HepG2 (cell line): Measurements from ENCODE around the gene GRHL1. TPM values are rescaled to one million over a fixed set of nuclear protein-coding genes. Genes with fewer than 3 reads are reported as not detected.

ENCODE experiments used
- ASH2L ChIP-seq: fragments of 300-600, 200-600 bp; sonication (generic); IDR thresholded peaks from 2 replicates; pipeline ENCODE4 v1.7.0; 2017; ENCODE audit warnings: low read depth, mild to moderate bottlenecking, moderate library complexity, mixed read lengths, low read length; ENCODE audit not compliant: insufficient read length
- MAFG ChIP-seq: sonication (generic); formaldehyde crosslinking; IDR thresholded peaks from 2 replicates; pipeline ENCODE4 v1.5.1; 2020; ENCODE audit warnings: mild to moderate bottlenecking, missing genetic modification reagents
- MAZ ChIP-seq, 2 experiments: sonication (generic) in 1 of 2; formaldehyde crosslinking in 1 of 2; IDR thresholded peaks; 2 replicates each; pipeline versions ENCODE4 v1.5.0 to v1.6.1; 2012 to 2020; ENCODE audit warnings: low read depth in 2 of 2, mild to moderate bottlenecking in 2 of 2, borderline replicate concordance in 1 of 2, improper control_type of control experiment in 1 of 2, low read length in 1 of 2, missing genetic modification reagents in 1 of 2, moderate library complexity in 1 of 2
- NFRKB ChIP-seq: fragments of 450-650 bp; IDR thresholded peaks from 2 replicates; pipeline ENCODE4 v1.6.1; 2017
- PCBP1 ChIP-seq: fragments of 200-400 bp; formaldehyde crosslinking; IDR thresholded peaks from 2 replicates; pipeline ENCODE4 v1.6.1; 2017; ENCODE audit warnings: mild to moderate bottlenecking, low read depth, low read length, borderline replicate concordance
- SALL1 ChIP-seq: sonication (generic); formaldehyde crosslinking; IDR thresholded peaks from 2 replicates; pipeline ENCODE4 v1.8.0; 2022; ENCODE audit warnings: mild to moderate bottlenecking, missing genetic modification reagents
- SALL2 ChIP-seq: sonication (generic); formaldehyde crosslinking; IDR thresholded peaks from 2 replicates; pipeline ENCODE4 v1.8.1; 2023; ENCODE audit warnings: mild to moderate bottlenecking, missing genetic modification reagents, inconsistent platforms
- SATB2 ChIP-seq: sonication (generic); formaldehyde crosslinking; IDR thresholded peaks from 2 replicates; pipeline ENCODE4 v1.5.0; 2020; ENCODE audit warnings: missing genetic modification reagents
- ZBTB7A ChIP-seq: sonication (generic); formaldehyde crosslinking; IDR thresholded peaks from 2 replicates; pipeline ENCODE4 v1.8.0; 2022; ENCODE audit warnings: mild to moderate bottlenecking, missing genetic modification reagents
- ZMYM3 ChIP-seq: sonication (generic); formaldehyde crosslinking; IDR thresholded peaks from 2 replicates; pipeline ENCODE4 v1.5.1; 2020; ENCODE audit warnings: mild to moderate bottlenecking, missing genetic modification reagents
- ZNF17 ChIP-seq: sonication (generic); formaldehyde crosslinking; IDR thresholded peaks from 2 replicates; pipeline ENCODE4 v1.5.0; 2020; ENCODE audit warnings: mild to moderate bottlenecking, missing genetic modification reagents
- ZNF280B ChIP-seq: sonication (generic); formaldehyde crosslinking; IDR thresholded peaks from 2 replicates; pipeline ENCODE4 v1.5.0; 2020; ENCODE audit warnings: missing genetic modification reagents, mild to moderate bottlenecking, borderline replicate concordance
- ZNF430 ChIP-seq: sonication (generic); formaldehyde crosslinking; IDR thresholded peaks from 2 replicates; pipeline ENCODE4 v1.9.0; 2021; ENCODE audit warnings: mild to moderate bottlenecking, missing genetic modification reagents
- ZNF605 ChIP-seq: sonication (generic); formaldehyde crosslinking; IDR thresholded peaks from 2 replicates; pipeline ENCODE4 v1.8.0; 2022; ENCODE audit warnings: mild to moderate bottlenecking, missing genetic modification reagents
- polyA plus RNA-seq, 8 experiments: library from polyadenylated mRNA; depleted of rRNA in 3 of 8; stranded (reverse) in 7 of 8; unstranded in 1 of 8; fragments of >200 nt; fragmentation: Illumina TruSeq in 4 of 8; extraction: Trizol in 4 of 8; gene quantifications; 2 replicates each; pipeline versions ENCODE4 v1.2.1 to v1.2.3, GENCODE V29; 2011 to 2016; ENCODE audit warnings: low read depth in 4 of 8, missing spikeins in 1 of 8, mixed read lengths in 1 of 8; ENCODE audit not compliant: insufficient read depth in 1 of 8
- total RNA-seq, 5 experiments: library from RNA; depleted of rRNA; stranded (reverse); fragments of >200 nt; fragmentation: Illumina TruSeq; extraction: Trizol; gene quantifications; 2 replicates each; pipeline ENCODE4 v1.2.3, GENCODE V29; 2016; ENCODE audit warnings: low read depth in 1 of 5
- TF ChIP-seq, protein P1 (sequence below): sonication (generic); formaldehyde crosslinking; IDR thresholded peaks from 2 replicates; pipeline ENCODE4 v1.4.0; 2020; ENCODE audit warnings: missing genetic modification reagents, mild to moderate bottlenecking, borderline replicate concordance
- TF ChIP-seq, protein P2 (sequence below): sonication (generic); formaldehyde crosslinking; IDR thresholded peaks from 2 replicates; pipeline ENCODE4 v1.5.1; 2020; ENCODE audit warnings: mild to moderate bottlenecking, missing genetic modification reagents, moderate library complexity
- TF ChIP-seq, protein P3 (sequence below): sonication (generic); formaldehyde crosslinking; IDR thresholded peaks from 2 replicates; pipeline ENCODE4 v1.5.0; 2020; ENCODE audit warnings: missing genetic modification reagents, mild to moderate bottlenecking, borderline replicate concordance

GRHL1 gene
- total and polyA plus RNA-seq, 2 of the 13 experiments (the other 11 are each of a cell fraction or from before 2014, with no cell fraction given): 9.3 to 12.0 TPM

- TF ChIP-seq ZNF17 (CRISPR knock-in tag) (no peak), MAZ (IDR thresholded peaks at IDR 0.05; ENCODE audit: borderline replicate concordance, low read depth, low read length) (no peak), MAZ (CRISPR knock-in tag; IDR thresholded peaks at IDR 0.05; ENCODE audit: low read depth) (no peak), ZMYM3 (peak; percentile 50; the same call in 1 of the 2 replicates), ZNF430 (0 out of 2 replicates have a peak, but pooled peaks have one; percentile 45), NFRKB (no peak), MAFG (no peak), ZNF605 (CRISPR knock-in tag) (peak; percentile 65; the same call in 1 of the 2 replicates), SATB2 (CRISPR knock-in tag) (no peak), SALL2 (CRISPR knock-in tag) (no peak), SALL1 (CRISPR knock-in tag) (peak; percentile 41; the same call in 1 of the 2 replicates), ZNF280B (CRISPR knock-in tag) (no peak), ZBTB7A (CRISPR knock-in tag) (0 out of 2 replicates have a peak, but pooled peaks have one; percentile 18), PCBP1 (no peak), ASH2L (no peak)
- TF ChIP-seq, protein P1, sequence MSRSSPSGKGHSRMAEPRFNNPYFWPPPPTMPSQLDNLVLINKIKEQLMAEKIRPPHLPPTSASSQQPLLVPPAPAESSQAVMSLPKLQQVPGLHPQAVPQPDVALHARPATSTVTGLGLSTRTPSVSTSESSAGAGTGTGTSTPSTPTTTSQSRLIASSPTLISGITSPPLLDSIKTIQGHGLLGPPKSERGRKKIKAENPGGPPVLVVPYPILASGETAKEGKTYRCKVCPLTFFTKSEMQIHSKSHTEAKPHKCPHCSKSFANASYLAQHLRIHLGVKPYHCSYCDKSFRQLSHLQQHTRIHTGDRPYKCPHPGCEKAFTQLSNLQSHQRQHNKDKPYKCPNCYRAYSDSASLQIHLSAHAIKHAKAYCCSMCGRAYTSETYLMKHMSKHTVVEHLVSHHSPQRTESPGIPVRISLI (CRISPR knock-in tag): no peak
- TF ChIP-seq, protein P2, sequence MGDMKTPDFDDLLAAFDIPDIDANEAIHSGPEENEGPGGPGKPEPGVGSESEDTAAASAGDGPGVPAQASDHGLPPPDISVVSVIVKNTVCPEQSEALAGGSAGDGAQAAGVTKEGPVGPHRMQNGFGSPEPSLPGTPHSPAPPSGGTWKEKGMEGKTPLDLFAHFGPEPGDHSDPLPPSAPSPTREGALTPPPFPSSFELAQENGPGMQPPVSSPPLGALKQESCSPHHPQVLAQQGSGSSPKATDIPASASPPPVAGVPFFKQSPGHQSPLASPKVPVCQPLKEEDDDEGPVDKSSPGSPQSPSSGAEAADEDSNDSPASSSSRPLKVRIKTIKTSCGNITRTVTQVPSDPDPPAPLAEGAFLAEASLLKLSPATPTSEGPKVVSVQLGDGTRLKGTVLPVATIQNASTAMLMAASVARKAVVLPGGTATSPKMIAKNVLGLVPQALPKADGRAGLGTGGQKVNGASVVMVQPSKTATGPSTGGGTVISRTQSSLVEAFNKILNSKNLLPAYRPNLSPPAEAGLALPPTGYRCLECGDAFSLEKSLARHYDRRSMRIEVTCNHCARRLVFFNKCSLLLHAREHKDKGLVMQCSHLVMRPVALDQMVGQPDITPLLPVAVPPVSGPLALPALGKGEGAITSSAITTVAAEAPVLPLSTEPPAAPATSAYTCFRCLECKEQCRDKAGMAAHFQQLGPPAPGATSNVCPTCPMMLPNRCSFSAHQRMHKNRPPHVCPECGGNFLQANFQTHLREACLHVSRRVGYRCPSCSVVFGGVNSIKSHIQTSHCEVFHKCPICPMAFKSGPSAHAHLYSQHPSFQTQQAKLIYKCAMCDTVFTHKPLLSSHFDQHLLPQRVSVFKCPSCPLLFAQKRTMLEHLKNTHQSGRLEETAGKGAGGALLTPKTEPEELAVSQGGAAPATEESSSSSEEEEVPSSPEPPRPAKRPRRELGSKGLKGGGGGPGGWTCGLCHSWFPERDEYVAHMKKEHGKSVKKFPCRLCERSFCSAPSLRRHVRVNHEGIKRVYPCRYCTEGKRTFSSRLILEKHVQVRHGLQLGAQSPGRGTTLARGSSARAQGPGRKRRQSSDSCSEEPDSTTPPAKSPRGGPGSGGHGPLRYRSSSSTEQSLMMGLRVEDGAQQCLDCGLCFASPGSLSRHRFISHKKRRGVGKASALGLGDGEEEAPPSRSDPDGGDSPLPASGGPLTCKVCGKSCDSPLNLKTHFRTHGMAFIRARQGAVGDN (CRISPR knock-in tag): peak; percentile 47
- TF ChIP-seq, protein P3, sequence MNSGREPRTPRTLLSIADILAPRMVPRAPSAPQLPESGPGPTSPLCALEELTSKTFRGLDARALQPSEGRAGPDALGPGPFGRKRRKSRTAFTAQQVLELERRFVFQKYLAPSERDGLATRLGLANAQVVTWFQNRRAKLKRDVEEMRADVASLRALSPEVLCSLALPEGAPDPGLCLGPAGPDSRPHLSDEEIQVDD (CRISPR knock-in tag): no peak
Measured at GRCh38 chr2:10033251-10034006, 81.9 kb downstream of the GRHL1 start (continued).
